C4-2B (cell line): ENCODE results near the gene BLTP1.

Experiments
- CTCF ChIP-seq: fragments of 450-650 bp; conservative IDR thresholded peaks from 2 replicates; pipeline ENCODE4 v1.5.1; 2017; ENCODE audit warnings: mild to moderate bottlenecking
- ZFX ChIP-seq: fragments of 450-650 bp; IDR thresholded peaks from 2 replicates; pipeline ENCODE4 v1.6.1; 2017

- no peak for TF ChIP-seq CTCF
- no peak for TF ChIP-seq ZFX
Observed at GRCh38 chr4:122178961-122179360, 26.8 kb downstream of the BLTP1 start.
